DOHH2 (cell line): ENCODE data around the gene RNPEPL1.

Source experiments
- EZH2phosphoT487 ChIP-seq: fragments of 200-600 bp; sonication (generic); IDR thresholded peaks from 2 replicates; pipeline ENCODE4 v1.6.1; 2017; ENCODE audit warnings: borderline replicate concordance, mild to moderate bottlenecking, antibody characterized with exemption, low read length, moderate library complexity, mixed read lengths
- TF ChIP-seq, protein P1 (sequence below): fragments of 200-600 bp; sonication (generic); IDR thresholded peaks from one replicate; pipeline ENCODE4 v1.5.1; 2014; ENCODE audit warnings: antibody characterized with exemption, mild to moderate bottlenecking, low read depth, low read length; ENCODE audit not compliant: poor library complexity, severe bottlenecking

DNA sequence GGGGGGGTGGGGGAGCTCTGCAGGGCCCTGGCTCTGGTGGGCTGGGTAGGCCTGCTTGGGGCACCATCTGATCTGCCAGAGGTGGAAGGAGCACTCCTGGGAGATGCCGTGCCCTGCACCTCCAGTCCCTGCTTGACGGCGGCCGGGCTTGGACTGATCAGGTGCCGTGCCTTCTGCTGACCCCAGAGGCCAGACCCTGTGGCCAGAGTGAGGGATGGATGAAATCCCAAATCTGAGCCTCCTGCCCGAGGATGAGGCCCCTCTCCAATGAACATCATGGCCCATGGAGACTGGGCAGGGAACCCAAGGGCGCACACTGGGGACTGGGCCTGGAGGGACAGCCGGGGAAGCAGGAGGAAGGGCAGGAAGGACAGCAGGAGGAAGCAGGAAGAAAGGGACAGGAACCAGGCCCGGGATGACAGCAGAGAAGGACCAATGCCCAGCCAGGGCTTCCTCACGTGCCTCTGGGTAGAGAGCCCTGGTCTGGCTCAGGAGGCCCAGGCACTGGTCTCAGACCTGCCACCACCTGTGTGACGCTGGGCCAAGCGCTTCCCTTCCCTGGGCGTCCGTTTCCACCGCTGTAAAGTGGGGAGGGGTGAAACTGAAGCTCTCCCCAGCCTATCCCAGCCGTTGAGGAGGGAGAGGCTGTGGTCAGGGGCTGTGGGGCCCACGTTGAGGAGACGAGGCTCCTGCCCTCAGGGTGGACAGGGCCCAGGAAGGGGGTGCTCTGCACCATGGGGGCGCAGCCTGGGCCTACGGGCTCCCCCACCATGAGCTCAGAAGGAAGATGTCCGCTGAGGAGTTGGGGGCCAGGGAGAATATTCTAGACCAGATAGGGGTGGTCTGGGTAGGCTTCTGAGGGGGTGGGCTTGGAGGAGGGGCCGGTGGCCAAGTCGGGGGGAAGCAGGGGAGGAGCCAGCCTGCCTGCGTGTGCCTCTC, 56.0 kb downstream of the RNPEPL1 start:
- no peak for TF ChIP-seq EZH2phosphoT487
- TF ChIP-seq, protein P1, sequence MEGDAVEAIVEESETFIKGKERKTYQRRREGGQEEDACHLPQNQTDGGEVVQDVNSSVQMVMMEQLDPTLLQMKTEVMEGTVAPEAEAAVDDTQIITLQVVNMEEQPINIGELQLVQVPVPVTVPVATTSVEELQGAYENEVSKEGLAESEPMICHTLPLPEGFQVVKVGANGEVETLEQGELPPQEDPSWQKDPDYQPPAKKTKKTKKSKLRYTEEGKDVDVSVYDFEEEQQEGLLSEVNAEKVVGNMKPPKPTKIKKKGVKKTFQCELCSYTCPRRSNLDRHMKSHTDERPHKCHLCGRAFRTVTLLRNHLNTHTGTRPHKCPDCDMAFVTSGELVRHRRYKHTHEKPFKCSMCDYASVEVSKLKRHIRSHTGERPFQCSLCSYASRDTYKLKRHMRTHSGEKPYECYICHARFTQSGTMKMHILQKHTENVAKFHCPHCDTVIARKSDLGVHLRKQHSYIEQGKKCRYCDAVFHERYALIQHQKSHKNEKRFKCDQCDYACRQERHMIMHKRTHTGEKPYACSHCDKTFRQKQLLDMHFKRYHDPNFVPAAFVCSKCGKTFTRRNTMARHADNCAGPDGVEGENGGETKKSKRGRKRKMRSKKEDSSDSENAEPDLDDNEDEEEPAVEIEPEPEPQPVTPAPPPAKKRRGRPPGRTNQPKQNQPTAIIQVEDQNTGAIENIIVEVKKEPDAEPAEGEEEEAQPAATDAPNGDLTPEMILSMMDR: no peak
